Skeletal muscle tissue (tissue), 4 donors: ENCODE data around the gene LACRT. TPM values are rescaled to one million over a fixed set of nuclear protein-coding genes. Genes with fewer than 3 reads are reported as not detected.

Source experiments
- H3K27ac ChIP-seq: one replicate; pipeline ENCODE4 v1.7.0; 2013; ENCODE audit warnings: mild to moderate bottlenecking, low read depth, low read length, inconsistent platforms
- H3K27me3 ChIP-seq, 3 donors: one replicate each; pipeline ENCODE4 v1.7.0; 2013; ENCODE audit warnings: low read length in 3 of 3; ENCODE audit not compliant: control insufficient read depth in 3 of 3, insufficient read depth in 3 of 3
- H3K36me3 ChIP-seq, 3 donors: one replicate each; pipeline ENCODE4 v1.7.0; 2013; ENCODE audit warnings: low read length in 3 of 3; ENCODE audit not compliant: control insufficient read depth in 3 of 3, insufficient read depth in 3 of 3
- H3K4me1 ChIP-seq, 3 donors: one replicate each; pipeline ENCODE4 v1.7.0; 2013; ENCODE audit warnings: low read length in 3 of 3, mild to moderate bottlenecking in 3 of 3; ENCODE audit not compliant: control insufficient read depth in 3 of 3, insufficient read depth in 3 of 3
- H3K4me3 ChIP-seq, 3 donors: one replicate each; pipeline ENCODE4 v1.7.0; 2013; ENCODE audit warnings: low read length in 3 of 3
- H3K9ac ChIP-seq, 3 donors: one replicate each; pipeline ENCODE4 v1.7.0; 2013; ENCODE audit warnings: low read length in 3 of 3, mild to moderate bottlenecking in 3 of 3, moderate library complexity in 2 of 3, low read depth in 1 of 3
- H3K9me3 ChIP-seq, 3 donors: one replicate each; pipeline ENCODE4 v1.7.0; 2013; ENCODE audit warnings: low read length in 3 of 3; ENCODE audit not compliant: control insufficient read depth in 3 of 3
- total RNA-seq: library from RNA; depleted of rRNA; stranded (reverse); fragments of >200 nt; gene quantifications from one replicate; pipeline ENCODE4 v1.2.3, GENCODE V29; 2014
- donor health status: Osteomylitis.

Gene LACRT
- total RNA-seq, 1 donor from 2014 or later = not detected

DNA sequence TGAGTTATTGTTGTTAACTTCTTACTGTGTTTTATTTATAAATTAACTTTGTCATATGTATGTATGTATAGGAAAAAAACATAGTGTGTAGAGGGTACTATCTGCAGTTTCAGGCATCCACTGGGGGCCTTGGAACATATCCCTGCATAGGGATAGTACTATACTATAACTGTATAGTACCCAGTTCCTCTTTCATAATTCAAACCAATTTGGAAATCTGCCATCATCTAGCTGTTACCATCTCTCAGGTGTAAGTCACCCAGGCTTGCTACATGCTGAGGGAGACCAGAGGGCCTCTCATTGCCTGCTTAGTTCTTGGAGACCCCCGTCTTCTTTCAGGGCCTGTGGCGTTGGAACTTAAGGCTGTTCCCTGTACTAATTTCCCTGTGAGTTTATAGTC lies 26.4 kb upstream of the LACRT start:
- H3K9ac ChIP-seq = no peak overlapping the region
- H3K27ac ChIP-seq = no peak overlapping the region
- H3K27me3 ChIP-seq = peaks cover 0 to 6% (median 3%) of the 10 kb centered on the region in 3 donors
- H3K9me3 ChIP-seq = no peaks in the 10 kb centered on the region
- peaks cover 0 to 7% (median 5%) of the 10 kb centered on the region in 3 donors for H3K4me1 ChIP-seq
- H3K4me3 ChIP-seq = no peak overlapping the region
- no peaks in the 10 kb centered on the region for H3K36me3 ChIP-seq

- peaks cover 0 to 7% (median 5%) of the 10 kb centered on the region in 3 donors for H3K4me1 ChIP-seq
- no peaks in the 10 kb centered on the region for H3K9me3 ChIP-seq
- peaks cover 0 to 6% (median 3%) of the 10 kb centered on the region in 3 donors for H3K27me3 ChIP-seq
- H3K27ac ChIP-seq = no peak overlapping the region
- no peak overlapping the region for H3K9ac ChIP-seq
- peak overlapping the region in 1 of 3 donors; percentile 3 for H3K4me3 ChIP-seq
- H3K36me3 ChIP-seq = no peaks in the 10 kb centered on the region
Measured at GRCh38 chr12:54660320-54660962, 25.7 kb upstream of the LACRT start.

DNA sequence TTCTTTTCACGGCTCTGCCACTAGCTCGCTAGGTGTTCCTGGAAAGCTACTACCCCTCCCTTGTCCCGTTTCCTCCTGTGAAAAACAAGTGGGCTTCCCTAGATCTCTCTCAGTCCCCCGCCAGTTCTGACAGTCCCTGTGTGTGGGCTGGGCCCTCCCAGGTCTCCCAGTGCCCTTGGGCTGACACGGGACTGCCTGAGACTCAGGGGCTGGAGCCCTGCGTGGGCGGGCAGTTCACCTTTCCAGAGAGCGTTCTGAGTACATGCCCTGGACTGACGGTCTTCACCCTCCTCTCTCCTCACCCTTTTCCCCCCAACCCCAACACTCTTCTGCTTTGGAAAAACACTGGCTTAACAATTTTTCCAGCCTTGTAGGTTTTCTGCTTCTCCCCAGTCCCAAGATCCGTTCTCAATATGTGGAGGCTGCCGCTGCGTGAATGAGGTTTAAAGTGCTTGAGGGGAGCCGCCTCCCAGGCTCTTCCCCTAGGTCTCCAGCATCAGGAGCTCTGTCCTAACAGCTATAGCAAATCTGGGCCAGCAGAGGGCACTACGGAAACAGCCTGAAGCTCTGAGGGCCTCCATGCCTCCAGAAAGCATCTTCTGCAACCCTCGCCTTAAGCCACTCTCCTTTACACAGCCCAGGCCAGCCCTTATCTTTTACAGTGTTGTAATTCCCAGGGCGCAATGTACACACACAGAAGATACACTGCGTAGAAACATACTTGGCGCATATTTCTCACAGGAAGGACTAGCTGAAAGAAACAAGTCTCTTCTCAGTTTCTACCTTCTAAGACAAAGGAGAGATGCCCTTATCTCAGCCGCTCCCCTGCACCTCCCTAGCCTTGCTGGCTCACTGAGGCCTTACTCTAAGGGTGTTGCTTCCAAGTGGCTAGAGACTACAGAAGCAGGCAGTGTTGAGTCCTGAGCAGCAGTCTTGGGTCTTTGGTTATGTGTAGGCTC lies 23.9 kb upstream of the LACRT start:
- Histone ChIP-seq H3K4me1 (peaks cover 0 to 7% (median 5%) of the 10 kb centered on the region in 3 donors), H3K27ac (no peak overlapping the region), H3K9ac (no peak overlapping the region), H3K9me3 (no peaks in the 10 kb centered on the region), H3K4me3 (no peak overlapping the region), H3K36me3 (no peaks in the 10 kb centered on the region), H3K27me3 (peaks cover 0 to 7% (median 6%) of the 10 kb centered on the region in 3 donors)

DNA sequence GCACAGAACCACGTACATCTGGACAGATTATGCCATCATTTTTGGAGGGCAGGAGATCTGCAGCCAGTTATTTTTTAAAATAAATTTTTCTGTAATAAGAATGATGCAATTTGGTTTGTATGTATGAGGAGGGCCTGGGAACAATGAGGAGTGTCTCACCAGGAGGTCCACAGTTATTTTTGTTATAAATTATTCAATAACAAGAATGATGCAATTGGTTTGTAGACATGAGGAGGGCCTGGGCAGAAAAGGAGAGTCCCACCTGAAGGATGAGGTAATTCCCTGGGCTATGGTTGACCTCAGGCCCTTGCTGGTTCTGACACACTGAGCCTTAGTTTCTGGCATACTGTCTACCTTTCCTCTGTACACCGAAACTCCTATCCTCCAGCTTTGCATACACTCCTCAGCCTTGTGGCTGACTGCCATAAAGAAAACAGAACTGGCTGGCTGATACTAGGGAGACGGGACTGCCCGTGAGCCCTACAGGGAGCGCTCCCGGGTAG lies 22.5 kb upstream of the LACRT start:
- Histone ChIP-seq H3K4me1 (peaks cover 0 to 7% (median 5%) of the 10 kb centered on the region in 3 donors), H3K9me3 (no peaks in the 10 kb centered on the region), H3K9ac (no peak overlapping the region), H3K27ac (no peak overlapping the region), H3K36me3 (no peaks in the 10 kb centered on the region), H3K27me3 (peaks cover 0 to 7% (median 6%) of the 10 kb centered on the region in 3 donors), H3K4me3 (no peak overlapping the region)

DNA sequence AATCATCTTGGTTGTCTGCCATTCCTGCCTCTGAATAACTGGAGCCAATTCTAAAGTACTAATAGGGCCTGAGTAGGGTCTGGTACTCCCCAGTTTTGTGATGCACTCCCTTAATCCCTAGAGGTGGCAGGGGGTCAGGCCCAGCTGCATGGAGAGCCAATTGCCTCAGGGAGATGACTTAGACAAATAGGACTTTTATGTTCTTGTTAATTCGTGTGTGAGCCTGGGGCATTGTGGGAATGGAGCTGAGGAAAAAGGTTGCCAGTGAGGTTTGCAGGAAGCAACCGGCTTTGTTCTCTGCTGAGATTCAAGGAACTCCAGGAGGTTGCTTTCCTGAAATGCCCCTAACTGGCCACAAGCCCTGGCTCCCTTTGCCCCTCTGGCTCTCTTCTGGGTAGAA lies 20.2 kb upstream of the LACRT start:
- Histone ChIP-seq H3K27me3 (peaks cover 0 to 7% (median 5%) of the 10 kb centered on the region in 3 donors), H3K36me3 (no peaks in the 10 kb centered on the region), H3K4me3 (no peak overlapping the region), H3K9me3 (no peaks in the 10 kb centered on the region), H3K27ac (no peak overlapping the region), H3K4me1 (peaks cover 0 to 8% (median 0%) of the 10 kb centered on the region in 3 donors), H3K9ac (no peak overlapping the region)

- Histone ChIP-seq H3K4me1 (peaks cover 0 to 5% (median 4%) of the 10 kb centered on the region in 3 donors), H3K27me3 (peaks cover 0 to 4% (median 3%) of the 10 kb centered on the region in 3 donors), H3K9ac (no peak overlapping the region), H3K9me3 (no peaks in the 10 kb centered on the region), H3K36me3 (no peaks in the 10 kb centered on the region), H3K27ac (no peak overlapping the region), H3K4me3 (no peak overlapping the region)
Measured at GRCh38 chr12:54653025-54653424, 18.3 kb upstream of the LACRT start.

- Histone ChIP-seq H3K4me3 (no peak overlapping the region), H3K27me3 (peaks cover 0 to 4% (median 0%) of the 10 kb centered on the region in 3 donors), H3K9me3 (no peaks in the 10 kb centered on the region), H3K9ac (no peak overlapping the region), H3K27ac (no peak overlapping the region), H3K4me1 (peaks cover 0 to 5% (median 4%) of the 10 kb centered on the region in 3 donors), H3K36me3 (no peaks in the 10 kb centered on the region)
Measured at GRCh38 chr12:54650889-54651288, 16.2 kb upstream of the LACRT start.

GRCh38 chr12:54650409-54650808 lies 15.7 kb upstream of the LACRT start:
- Histone ChIP-seq H3K9ac (no peak overlapping the region), H3K27ac (no peak overlapping the region), H3K27me3 (peaks cover 0 to 4% (median 1%) of the 10 kb centered on the region in 3 donors), H3K9me3 (no peaks in the 10 kb centered on the region), H3K4me1 (peaks cover 0 to 5% (median 4%) of the 10 kb centered on the region in 3 donors), H3K36me3 (no peaks in the 10 kb centered on the region), H3K4me3 (no peak overlapping the region)

GRCh38 chr12:54649825-54650224 lies 15.1 kb upstream of the LACRT start:
- Histone ChIP-seq H3K27ac (no peak overlapping the region), H3K4me3 (no peak overlapping the region), H3K9ac (no peak overlapping the region), H3K9me3 (no peaks in the 10 kb centered on the region), H3K4me1 (peaks cover 0 to 5% (median 4%) of the 10 kb centered on the region in 3 donors), H3K27me3 (peaks cover 0 to 4% (median 3%) of the 10 kb centered on the region in 3 donors), H3K36me3 (no peaks in the 10 kb centered on the region)
